Amygdala (tissue), 56 donors: ENCODE measurements around the gene ZNF616.
"Not testable (repeated sequence)": the region's sequence is repeated elsewhere in the genome, so short reads cannot be mapped to it uniquely, and the experiment has no call there.

Experiments used
- DNase-seq, 56 donors: peaks; one replicate each; lab custom pipeline; 2025; lab: John Stamatoyannopoulos, UW

The ZNF616 gene

GRCh38 chr19:52112624-52113023 is 27.1 kb downstream of the ZNF616 start:
- no peak for DNase-seq

GRCh38 chr19:52110780-52111179 is 29.0 kb downstream of the ZNF616 start:
- no peak for DNase-seq

GRCh38 chr19:52102782-52103181 is 37.0 kb downstream of the ZNF616 start:
- no peak for DNase-seq

GRCh38 chr19:52101866-52102562 is 37.7 kb downstream of the ZNF616 start:
- no peak for DNase-seq

- DNase-seq: no peak
Measured at GRCh38 chr19:52099497-52100138, 40.1 kb downstream of the ZNF616 start.

GRCh38 chr19:52096416-52096815 is 43.3 kb downstream of the ZNF616 start:
- DNase-seq: not testable (repeated sequence)

- peak; percentile 21 to 96 (median 89) for DNase-seq
Measured at GRCh38 chr19:52095172-52096014, 44.3 kb downstream of the ZNF616 start, which contains the start of gene ZNF841. ZNF841 (minus strand) TSS chr19:52095765; CDS start chr19:52084801, 10,964 bp downstream.

GRCh38 chr19:52094526-52095130 is 45.1 kb downstream of the ZNF616 start:
- no peak for DNase-seq

GRCh38 chr19:52086481-52086880 is 53.3 kb downstream of the ZNF616 start:
- DNase-seq: no peak

- no peak for DNase-seq
Measured at GRCh38 chr19:52070496-52070895, 69.2 kb downstream of the ZNF616 start.

GRCh38 chr19:52069653-52070052 is 70.1 kb downstream of the ZNF616 start:
- no peak for DNase-seq

- DNase-seq: no peak
Measured at GRCh38 chr19:52066258-52066863, 73.4 kb downstream of the ZNF616 start.

- no peak for DNase-seq
Measured at GRCh38 chr19:52065399-52065798, 74.3 kb downstream of the ZNF616 start.
